AG04450 (cell line): ENCODE data around the gene UQCRC1. TPM values are rescaled to one million over a fixed set of nuclear protein-coding genes. Genes with fewer than 3 reads are reported as not detected.

Experiments used
- CTCF ChIA-PET: fragments of 300-600, 350-600 bp; formaldehyde crosslinking; extraction: SDS; loops from one replicate; lab custom pipeline; 2022; ENCODE audit warnings: antibody characterized with exemption, inconsistent platforms; lab: Charles Lee
- POLR2A ChIA-PET: fragments of 350-600 bp; formaldehyde crosslinking; extraction: SDS; loops from one replicate; lab custom pipeline; 2021; ENCODE audit warnings: antibody characterized with exemption, inconsistent platforms; lab: Yijun Ruan, JAX
- DNase-seq: peaks from one replicate; pipeline ENCODE4 v3.0.0-alpha.2; 2011; ENCODE audit warnings: low read depth, low spot score
- H3K27ac ChIP-seq: one replicate; pipeline ENCODE4 v1.5.1; 2012; ENCODE audit warnings: low read depth, low read length, control low read depth
- H3K27me3 ChIP-seq: one replicate; pipeline ENCODE4 v1.6.0; 2012; ENCODE audit warnings: low read length; ENCODE audit not compliant: control insufficient read depth, insufficient read depth
- H3K4me3 ChIP-seq: 2 replicates; pipeline ENCODE4 v1.5.1; 2011; ENCODE audit warnings: mild to moderate bottlenecking, low read depth, low read length, control low read depth
- H3K9me3 ChIP-seq: 2 replicates; pipeline ENCODE4 v1.5.1; 2012; ENCODE audit warnings: low read length; ENCODE audit not compliant: control insufficient read depth, insufficient read depth
- polyA plus RNA-seq: library from polyadenylated mRNA; depleted of rRNA; stranded (reverse); fragments of >200 nt; gene quantifications from 2 replicates; pipeline ENCODE4 v1.2.3, GENCODE V29; 2011
- TF ChIP-seq, protein P1 (sequence below): IDR thresholded peaks from 2 replicates; pipeline ENCODE4 v1.5.1; 2011; ENCODE audit warnings: low read depth, low read length, control low read depth, inconsistent platforms

The UQCRC1 gene
- polyA plus RNA-seq, 1 experiment = 379 TPM

DNA sequence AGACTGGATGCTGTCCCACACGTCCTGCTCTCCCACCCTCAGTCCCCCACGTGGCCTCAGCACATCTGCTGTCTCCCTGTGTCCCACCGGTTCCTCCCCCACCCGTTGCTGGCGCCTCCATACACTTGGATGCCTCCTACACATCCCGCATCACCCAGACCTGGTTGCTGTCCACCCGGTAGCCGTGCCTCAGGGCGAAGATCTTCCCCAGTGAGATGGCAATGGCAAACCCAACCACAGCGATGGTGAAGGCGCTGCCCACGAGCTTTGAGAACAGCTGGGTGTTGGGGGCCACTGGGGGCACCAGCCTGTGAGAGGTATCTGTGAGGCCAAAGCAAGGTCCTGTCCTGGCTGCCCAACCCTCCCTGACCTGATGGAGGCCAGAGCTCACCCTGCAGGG lies 21.4 kb upstream of the UQCRC1 start:
- TF ChIP-seq, protein P1, sequence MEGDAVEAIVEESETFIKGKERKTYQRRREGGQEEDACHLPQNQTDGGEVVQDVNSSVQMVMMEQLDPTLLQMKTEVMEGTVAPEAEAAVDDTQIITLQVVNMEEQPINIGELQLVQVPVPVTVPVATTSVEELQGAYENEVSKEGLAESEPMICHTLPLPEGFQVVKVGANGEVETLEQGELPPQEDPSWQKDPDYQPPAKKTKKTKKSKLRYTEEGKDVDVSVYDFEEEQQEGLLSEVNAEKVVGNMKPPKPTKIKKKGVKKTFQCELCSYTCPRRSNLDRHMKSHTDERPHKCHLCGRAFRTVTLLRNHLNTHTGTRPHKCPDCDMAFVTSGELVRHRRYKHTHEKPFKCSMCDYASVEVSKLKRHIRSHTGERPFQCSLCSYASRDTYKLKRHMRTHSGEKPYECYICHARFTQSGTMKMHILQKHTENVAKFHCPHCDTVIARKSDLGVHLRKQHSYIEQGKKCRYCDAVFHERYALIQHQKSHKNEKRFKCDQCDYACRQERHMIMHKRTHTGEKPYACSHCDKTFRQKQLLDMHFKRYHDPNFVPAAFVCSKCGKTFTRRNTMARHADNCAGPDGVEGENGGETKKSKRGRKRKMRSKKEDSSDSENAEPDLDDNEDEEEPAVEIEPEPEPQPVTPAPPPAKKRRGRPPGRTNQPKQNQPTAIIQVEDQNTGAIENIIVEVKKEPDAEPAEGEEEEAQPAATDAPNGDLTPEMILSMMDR = no peak
- ChIA-PET CTCF (no interaction called here), POLR2A (interaction anchor here (0.6 kb wide), 1 partner anchor 32 kb away, joined by 3 read pairs; no protein-coding TSS in a partner anchor)
- peaks cover 3% of the 10 kb centered on the region; the same call in 1 of the 2 replicates for H3K9me3 ChIP-seq
- DNase-seq = no peak
- H3K27me3 ChIP-seq = no peaks in the 10 kb centered on the region
- H3K4me3 ChIP-seq = no peak overlapping the region
- no peak overlapping the region for H3K27ac ChIP-seq

DNA sequence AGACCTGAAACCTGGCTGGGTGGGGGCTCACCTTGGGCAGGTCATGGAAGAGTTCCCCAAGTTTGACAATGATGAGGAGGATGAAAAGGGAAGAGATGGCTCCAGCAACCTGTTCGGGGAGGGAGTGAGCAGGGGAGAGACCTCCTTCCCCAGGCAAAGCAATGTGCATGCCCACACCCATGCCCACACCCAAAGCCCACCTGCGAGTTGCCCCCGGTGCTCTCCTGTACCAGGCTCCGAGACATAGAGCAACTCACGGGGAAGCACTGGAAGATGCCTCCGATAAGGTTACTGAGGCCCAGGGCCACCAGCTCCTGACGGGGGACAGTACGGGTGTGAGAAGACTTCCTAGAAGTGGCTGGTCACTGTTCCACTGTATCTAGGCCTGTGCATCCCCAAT lies 21.0 kb upstream of the UQCRC1 start:
- no peaks in the 10 kb centered on the region for H3K27me3 ChIP-seq
- H3K9me3 ChIP-seq = peaks cover 3% of the 10 kb centered on the region; the same call in 1 of the 2 replicates
- CTCF ChIA-PET = no interaction called here
- H3K27ac ChIP-seq = no peak overlapping the region
- no peak overlapping the region for H3K4me3 ChIP-seq
- TF ChIP-seq, protein P1 = no peak
- POLR2A ChIA-PET = interaction anchor here (0.6 kb wide), 1 partner anchor 32 kb away, joined by 3 read pairs; no protein-coding TSS in a partner anchor
- no peak for DNase-seq

DNA sequence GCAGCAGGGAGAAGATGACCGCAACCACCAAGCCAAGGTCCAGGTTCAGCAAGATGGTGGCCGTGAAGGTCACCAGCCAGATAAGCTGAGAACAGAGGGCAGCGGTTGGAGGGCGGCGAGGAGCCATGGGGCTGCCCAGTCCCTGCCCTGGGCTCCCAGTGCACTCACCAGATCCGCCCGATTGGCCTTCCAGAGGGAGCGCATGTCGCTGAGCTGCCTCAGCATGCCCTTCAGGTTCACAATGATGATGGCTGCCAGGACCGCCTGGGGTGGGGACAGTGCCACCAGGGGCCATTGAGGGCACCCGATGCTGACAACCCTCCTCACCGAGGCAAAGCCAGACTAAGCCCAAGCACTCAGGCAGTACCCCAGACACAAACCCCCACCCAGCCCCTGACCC lies 20.4 kb upstream of the UQCRC1 start:
- Histone ChIP-seq H3K27me3 (no peaks in the 10 kb centered on the region), H3K27ac (no peak overlapping the region), H3K4me3 (no peak overlapping the region), H3K9me3 (peaks cover under 1% of the 10 kb centered on the region; the same call in 1 of the 2 replicates)
- TF ChIP-seq, protein P1 = no peak
- DNase-seq = no peak
- CTCF ChIA-PET = no interaction called here
- POLR2A ChIA-PET = interaction anchor here (0.6 kb wide), 1 partner anchor 32 kb away, joined by 3 read pairs; no protein-coding TSS in a partner anchor

DNA sequence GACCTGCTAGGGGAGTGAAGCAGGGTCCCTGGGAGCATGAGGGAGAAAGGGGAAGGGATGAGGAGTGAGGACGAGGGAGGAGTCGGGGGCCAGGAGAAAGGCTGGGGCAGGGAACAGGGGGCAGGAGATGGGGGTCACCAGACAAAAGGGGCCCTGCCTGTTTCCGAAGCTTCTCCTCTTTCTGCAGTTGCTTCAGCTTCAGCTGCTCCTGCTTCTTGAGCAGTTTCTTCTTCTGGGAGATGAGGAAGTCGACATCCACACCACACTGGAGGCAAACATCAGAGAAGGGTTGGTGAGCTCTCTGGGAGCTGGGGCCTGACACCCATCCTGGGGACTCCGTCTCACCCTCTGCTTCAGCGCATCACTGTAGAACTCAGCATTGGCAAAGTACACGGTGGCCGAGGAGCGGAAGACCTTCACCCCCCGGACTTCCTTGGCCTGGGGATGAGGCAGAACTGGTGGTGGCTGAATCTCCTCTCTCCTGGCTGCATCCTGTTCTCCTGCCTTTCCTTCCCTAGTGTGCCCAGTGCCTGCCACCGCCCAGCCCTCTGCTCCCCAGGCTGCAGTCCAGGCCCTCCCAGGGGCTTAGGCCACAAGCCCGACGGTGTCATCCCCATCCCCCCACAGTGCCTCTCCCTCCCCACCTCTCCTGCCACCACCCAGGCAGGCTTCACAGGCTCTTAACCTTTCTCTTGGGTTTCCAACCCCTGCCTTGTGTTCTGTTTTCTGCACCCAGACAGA lies 19.0 kb upstream of the UQCRC1 start:
- no peak overlapping the region for H3K4me3 ChIP-seq
- H3K9me3 ChIP-seq = no peaks in the 10 kb centered on the region; the same call in 1 of the 2 replicates
- ChIA-PET CTCF (no interaction called here), POLR2A (no interaction called here)
- no peak for DNase-seq
- H3K27me3 ChIP-seq = no peaks in the 10 kb centered on the region
- TF ChIP-seq, protein P1 = no peak
- H3K27ac ChIP-seq = no peak overlapping the region

DNA sequence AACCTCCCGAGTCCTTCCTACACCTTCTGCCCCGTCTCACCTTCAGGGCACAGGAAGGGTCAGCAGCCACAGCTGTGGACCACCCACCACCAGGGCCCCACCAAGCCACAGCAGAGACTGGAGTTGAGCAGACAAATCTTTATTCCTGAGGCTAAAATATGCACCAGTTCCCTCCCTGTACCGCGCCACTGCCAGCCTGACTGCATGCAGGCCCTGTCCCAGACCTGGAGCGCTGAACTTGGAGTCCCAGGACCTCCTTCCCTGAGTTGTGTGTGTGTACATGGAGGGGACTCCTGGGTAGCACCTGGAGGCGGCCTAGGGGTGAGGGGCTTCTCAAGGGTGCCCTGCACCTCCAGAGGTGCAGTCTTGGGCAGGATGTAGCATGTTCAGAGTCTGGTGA lies 16.2 kb upstream of the UQCRC1 start:
- Histone ChIP-seq H3K27ac (no peak overlapping the region), H3K27me3 (no peaks in the 10 kb centered on the region), H3K4me3 (no peak overlapping the region), H3K9me3 (no peaks in the 10 kb centered on the region; the same call in 1 of the 2 replicates)
- CTCF ChIA-PET = no interaction called here
- no peak for DNase-seq
- POLR2A ChIA-PET = no interaction called here
- TF ChIP-seq, protein P1 = no peak
